H1 (cell line): ENCODE measurements around the gene NEK11. TPM values are rescaled to one million over a fixed set of nuclear protein-coding genes. Genes with fewer than 3 reads are reported as not detected.

Source experiments
- CTCF ChIA-PET: fragments of 300-600 bp; sonication (Branson Sonifier 250); formaldehyde crosslinking; loops from one replicate; lab custom pipeline; 2021; ENCODE audit not compliant: partially characterized antibody; lab: Charles Lee
- POLR2A ChIA-PET: fragments of 300-600 bp; sonication (Branson Sonifier 250); formaldehyde crosslinking; loops from one replicate; lab custom pipeline; 2021; ENCODE audit warnings: inconsistent platforms; ENCODE audit not compliant: partially characterized antibody; lab: Charles Lee
- DNase-seq, 2 experiments: peaks; one replicate each; pipeline versions ENCODE4 v3.0.0 to v3.0.0-alpha.2; 2010 to 2022; ENCODE audit warnings: low spot score in 2 of 2, low read depth in 1 of 2, mixed read lengths in 1 of 2
- FAIRE-seq: peaks from 2 replicates; lab custom pipeline; 2011; peaks lifted over from hg19 to GRCh38; lab: Jason Lieb, UNC
- H2AFZ ChIP-seq: 2 replicates; pipeline ENCODE4 v1.8.1; 2012; ENCODE audit warnings: low read length, inconsistent platforms
- H2AK5ac ChIP-seq: 2 replicates; pipeline ENCODE4 v1.6.1; 2013; ENCODE audit warnings: low read depth, low read length
- H2BK120ac ChIP-seq: replicated peaks from 2 replicates; pipeline ENCODE3; 2013; ENCODE audit warnings: low read depth, low read length, inconsistent platforms
- H2BK12ac ChIP-seq: 2 replicates; pipeline ENCODE4 v1.6.1; 2013; ENCODE audit warnings: low read depth, low read length
- H2BK15ac ChIP-seq: 2 replicates; pipeline ENCODE4 v1.6.1; 2013; ENCODE audit warnings: low read length
- H2BK20ac ChIP-seq: 2 replicates; pipeline ENCODE4 v1.6.1; 2013; ENCODE audit warnings: low read length
- H2BK5ac ChIP-seq: 2 replicates; pipeline ENCODE4 v1.6.1; 2013; ENCODE audit warnings: low read depth, low read length
- H3K14ac ChIP-seq: 2 replicates; pipeline ENCODE4 v1.6.1; 2013; ENCODE audit warnings: inconsistent platforms; ENCODE audit not compliant: insufficient read length
- H3K18ac ChIP-seq: 2 replicates; pipeline ENCODE4 v1.6.1; 2013; ENCODE audit warnings: low read length; ENCODE audit errors: extremely low read depth
- H3K23ac ChIP-seq: 2 replicates; pipeline ENCODE4 v1.6.1; 2013; ENCODE audit warnings: inconsistent platforms; ENCODE audit not compliant: insufficient read length
- H3K23me2 ChIP-seq: 2 replicates; pipeline ENCODE4 v1.6.1; 2013; ENCODE audit warnings: low read depth, low read length
- H3K27ac ChIP-seq: 2 replicates; pipeline ENCODE4 v1.6.1; 2011; ENCODE audit warnings: low read depth, low read length, inconsistent platforms
- H3K27me3 ChIP-seq, 4 experiments: replicated peaks in 1 of 4; 1 replicate in 1 of 4; 2 replicates in 3 of 4; pipeline versions ENCODE4 v1.6.1 to v1.8.1; 2011 to 2013; ENCODE audit warnings: low read length in 3 of 4, mild to moderate bottlenecking in 3 of 4, inconsistent platforms in 2 of 4, mixed read lengths in 2 of 4, moderate library complexity in 1 of 4; ENCODE audit not compliant: control insufficient read depth in 3 of 4, insufficient read depth in 3 of 4; ENCODE audit errors: extremely low read depth in 1 of 4
- H3K36me3 ChIP-seq, 4 experiments: 2 replicates each; pipeline versions ENCODE4 v1.6.1 to v1.8.1; 2011 to 2013; ENCODE audit warnings: mild to moderate bottlenecking in 4 of 4, low read length in 3 of 4, moderate library complexity in 2 of 4, control low read depth in 1 of 4, inconsistent platforms in 1 of 4; ENCODE audit not compliant: insufficient read depth in 4 of 4, control insufficient read depth in 2 of 4
- H3K4ac ChIP-seq: replicated peaks from 2 replicates; pipeline ENCODE3; 2013; ENCODE audit warnings: low read length, low read depth, mixed read lengths, inconsistent platforms; ENCODE audit not compliant: insufficient read length
- H3K4me1 ChIP-seq, 4 experiments: replicated peaks in 1 of 4; 1 replicate in 1 of 4; 2 replicates in 3 of 4; pipeline versions ENCODE4 v1.6.1 to v1.8.1; 2011 to 2013; ENCODE audit warnings: low read length in 3 of 4, inconsistent platforms in 2 of 4, mixed read lengths in 1 of 4; ENCODE audit not compliant: insufficient read depth in 4 of 4, control insufficient read depth in 3 of 4
- H3K4me2 ChIP-seq, 2 experiments: 2 replicates each; pipeline versions ENCODE4 v1.6.1 to v1.8.1; 2011 to 2013; ENCODE audit warnings: low read depth in 2 of 2, low read length in 2 of 2, control low read depth in 1 of 2, inconsistent platforms in 1 of 2, mild to moderate bottlenecking in 1 of 2; ENCODE audit not compliant: insufficient read depth in 1 of 2
- H3K4me3 ChIP-seq, 4 experiments: fragments of 200-600, 300-600 bp in 1 of 4; sonication (generic), shearing (Covaris generic), sonication (Bioruptor Twin) in 1 of 4; 2 replicates each; pipeline versions ENCODE4 v1.5.1 to v1.8.1; 2011 to 2016; ENCODE audit warnings: low read length in 4 of 4, low read depth in 3 of 4, control low read depth in 2 of 4, inconsistent platforms in 2 of 4, mild to moderate bottlenecking in 2 of 4, mixed read lengths in 1 of 4, moderate library complexity in 1 of 4; ENCODE audit not compliant: insufficient read depth in 2 of 4; ENCODE audit errors: extremely low read depth in 1 of 4
- H3K56ac ChIP-seq: replicated peaks from 2 replicates; pipeline ENCODE3; 2013; ENCODE audit warnings: low read depth, mild to moderate bottlenecking, mixed read lengths, low read length, inconsistent platforms; ENCODE audit not compliant: insufficient read length
- H3K79me1 ChIP-seq: 2 replicates; pipeline ENCODE4 v1.6.1; 2013; ENCODE audit warnings: low read depth, low read length, control low read depth
- H3K79me2 ChIP-seq, 2 experiments: 2 replicates each; pipeline versions ENCODE4 v1.6.1 to v1.8.1; 2012 to 2013; ENCODE audit warnings: low read length in 2 of 2, mild to moderate bottlenecking in 2 of 2, inconsistent platforms in 1 of 2; ENCODE audit not compliant: insufficient read depth in 2 of 2, control insufficient read depth in 1 of 2
- H3K9ac ChIP-seq, 4 experiments: replicated peaks in 1 of 4; 1 replicate in 1 of 4; 2 replicates in 3 of 4; pipeline versions ENCODE4 v1.6.1 to v1.8.1; 2011 to 2013; ENCODE audit warnings: low read depth in 3 of 4, low read length in 3 of 4, control low read depth in 2 of 4, mild to moderate bottlenecking in 2 of 4, moderate library complexity in 2 of 4, inconsistent platforms in 1 of 4; ENCODE audit errors: extremely low read depth in 1 of 4
- H3K9me3 ChIP-seq, 2 experiments: 2 replicates each; pipeline versions ENCODE4 v1.6.1 to v1.8.1; 2012 to 2013; ENCODE audit warnings: mild to moderate bottlenecking in 2 of 2, moderate library complexity in 2 of 2, control low read depth in 1 of 2, inconsistent platforms in 1 of 2, low read depth in 1 of 2, low read length in 1 of 2, mixed read lengths in 1 of 2; ENCODE audit not compliant: insufficient read depth in 2 of 2
- H4K20me1 ChIP-seq, 2 experiments: replicated peaks in 1 of 2; 2 replicates each; pipeline versions ENCODE3 to v1.8.1; 2011 to 2013; ENCODE audit warnings: inconsistent platforms in 2 of 2, low read length in 2 of 2, mild to moderate bottlenecking in 1 of 2; ENCODE audit not compliant: insufficient read depth in 2 of 2, control insufficient read depth in 1 of 2
- H4K5ac ChIP-seq: 2 replicates; pipeline ENCODE4 v1.6.1; 2013; ENCODE audit warnings: low read length, low read depth, mixed read lengths, inconsistent platforms; ENCODE audit not compliant: insufficient read length
- H4K8ac ChIP-seq: 2 replicates; pipeline ENCODE4 v1.8.0; 2013; ENCODE audit warnings: mild to moderate bottlenecking, moderate library complexity, low read length, inconsistent platforms; ENCODE audit not compliant: insufficient read depth; ENCODE audit errors: extremely low read depth
- H4K91ac ChIP-seq: replicated peaks from 2 replicates; pipeline ENCODE3; 2013; ENCODE audit warnings: low read length, mixed read lengths, inconsistent platforms; ENCODE audit not compliant: insufficient read length
- CBX8 ChIP-seq: fragments of 300-800, 300-1000 bp; sonication (generic); IDR thresholded peaks from 2 replicates; pipeline ENCODE4 v1.7.1; 2016; ENCODE audit warnings: low read depth, low read length, borderline replicate concordance
- CTCF ChIP-seq, 3 experiments: IDR thresholded peaks; 1 replicate in 2 of 3; 2 replicates in 1 of 3; pipeline versions ENCODE4 v1.5.1 to v1.6.1; 2011; ENCODE audit warnings: low read length in 3 of 3, mild to moderate bottlenecking in 3 of 3, inconsistent platforms in 2 of 3, low read depth in 1 of 3, moderate library complexity in 1 of 3; ENCODE audit not compliant: insufficient read depth in 1 of 3; ENCODE audit errors: control extremely low read depth in 1 of 3
- JUND ChIP-seq: IDR thresholded peaks from 2 replicates; pipeline ENCODE4 v1.6.1; 2011; ENCODE audit warnings: mild to moderate bottlenecking, improper control_type of control experiment, low read length
- NANOG ChIP-seq: IDR thresholded peaks from 2 replicates; pipeline ENCODE4 v1.6.1; 2011; ENCODE audit warnings: low read length, low read depth, mild to moderate bottlenecking, inconsistent platforms; ENCODE audit not compliant: insufficient read depth, poor library complexity, severe bottlenecking
- RAD21 ChIP-seq, 2 experiments: IDR thresholded peaks in 1 of 2; conservative IDR thresholded peaks in 1 of 2; 2 replicates each; pipeline ENCODE4 v1.6.1; 2011; ENCODE audit warnings: low read depth in 2 of 2, low read length in 2 of 2, improper control_type of control experiment in 1 of 2, inconsistent platforms in 1 of 2, mild to moderate bottlenecking in 1 of 2, moderate library complexity in 1 of 2
- RBBP5 ChIP-seq: IDR thresholded peaks from 2 replicates; pipeline ENCODE4 v1.7.1; 2012; ENCODE audit warnings: low read depth, mild to moderate bottlenecking, inconsistent platforms, low read length, moderate library complexity, borderline replicate concordance
- RXRA ChIP-seq: IDR thresholded peaks from 2 replicates; pipeline ENCODE4 v1.6.1; 2011; ENCODE audit warnings: low read depth, mild to moderate bottlenecking, low read length, moderate library complexity; ENCODE audit not compliant: insufficient read depth
- SAP30 ChIP-seq: fragments of 300-600 bp; sonication (generic); IDR thresholded peaks from 2 replicates; pipeline ENCODE4 v1.7.1; 2012; ENCODE audit warnings: low read length, moderate library complexity, mild to moderate bottlenecking, inconsistent platforms; ENCODE audit not compliant: insufficient read depth, insufficient replicate concordance
- SP1 ChIP-seq: IDR thresholded peaks from 2 replicates; pipeline ENCODE4 v1.6.1; 2011; ENCODE audit warnings: low read depth, low read length
- TAF1 ChIP-seq: IDR thresholded peaks from 2 replicates; pipeline ENCODE4 v1.6.1; 2011; ENCODE audit warnings: mild to moderate bottlenecking, low read depth, low read length
- TEAD4 ChIP-seq: IDR thresholded peaks from 2 replicates; pipeline ENCODE4 v1.6.1; 2012; ENCODE audit warnings: low read depth, low read length, inconsistent platforms, mixed read lengths
- WGBS, 2 experiments: shearing (Covaris generic) in 1 of 2; methylation state at CpG; one replicate each; pipeline versions ENCODE4 v1.1.6 to v1.1.7; 2013 to 2015; ENCODE audit warnings: low lambda C conversion rate in 2 of 2, mixed read lengths in 2 of 2, inconsistent platforms in 1 of 2, low coverage in 1 of 2, missing lambda C conversion rate in 1 of 2; ENCODE audit not compliant: insufficient replicate concordance in 2 of 2, insufficient coverage in 1 of 2, insufficient read length in 1 of 2; ENCODE audit errors: extremely low coverage in 1 of 2, missing lambda C conversion rate in 1 of 2; 5-methylcytosine and 5-hydroxymethylcytosine counted together
- polyA plus RNA-seq, 7 experiments: library from polyadenylated mRNA; depleted of rRNA in 3 of 7; stranded (reverse) in 5 of 7; unstranded in 2 of 7; fragments of >200 nt in 5 of 7; fragments of 200-250 nt in 2 of 7; gene quantifications; 1 replicate in 5 of 7; 2 replicates in 1 of 7; 4 replicates in 1 of 7; pipeline versions ENCODE4 v1.2.1 to v1.2.3, GENCODE V29; 2011 to 2013; ENCODE audit warnings: missing spikeins in 2 of 7, mixed read lengths in 2 of 7
- total RNA-seq: library from RNA; stranded (reverse); fragmentation: NEBNext Ultra II Directional; extraction: Animal tissue kit (Norgen Biotek cat#: 25700); gene quantifications from 2 replicates; pipeline ENCODE4 v1.2.1, GENCODE V29; 2021

The NEK11 gene
- total and polyA plus RNA-seq, 2 of the 8 experiments (the other 6 are each of a cell fraction or from before 2014, with no cell fraction given), result 0.60 TPM; not detected in 1

DNA sequence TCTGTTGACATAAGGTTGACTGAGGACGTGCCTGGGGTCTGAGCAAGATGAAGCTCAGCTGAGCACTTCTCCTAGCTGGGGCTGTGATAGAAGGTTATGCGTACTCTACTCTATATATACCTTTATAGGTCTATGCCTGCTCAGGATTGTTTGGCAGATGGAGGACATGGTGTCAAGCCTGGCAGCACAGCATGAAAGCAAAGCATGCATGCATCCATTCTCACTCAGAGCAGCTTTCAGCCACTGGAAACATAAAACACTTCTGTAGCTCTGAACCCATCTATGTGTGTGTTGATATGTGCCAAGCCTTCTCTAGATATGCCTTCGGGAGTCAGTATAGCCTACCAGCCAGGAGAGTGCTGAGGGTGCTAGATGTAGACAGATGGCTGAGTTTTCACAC is 212.6 kb downstream of the NEK11 start:
- H3K36me3 ChIP-seq, result no peaks in the 10 kb centered on the region
- no peak overlapping the region for H2BK5ac ChIP-seq
- H2BK20ac ChIP-seq, result no peak overlapping the region
- H2AFZ ChIP-seq, result no peak overlapping the region
- H3K4me2 ChIP-seq, result no peak overlapping the region
- no peaks in the 10 kb centered on the region for H3K79me2 ChIP-seq
- H3K9me3 ChIP-seq, result no peaks in the 10 kb centered on the region
- H2BK12ac ChIP-seq, result no peak overlapping the region
- H4K20me1 ChIP-seq, result no peaks in the 10 kb centered on the region
- H3K23ac ChIP-seq, result no peak overlapping the region
- no peaks in the 10 kb centered on the region for H3K4me1 ChIP-seq
- H3K14ac ChIP-seq, result no peak overlapping the region
- H4K91ac ChIP-seq, result no peak overlapping the region
- H3K79me1 ChIP-seq, result no peaks in the 10 kb centered on the region
- H3K9ac ChIP-seq, result no peak overlapping the region
- H3K27me3 ChIP-seq, result no peaks in the 10 kb centered on the region
- no peaks in the 10 kb centered on the region; the same call in 1 of the 2 replicates for H3K23me2 ChIP-seq
- 88% methylated on average over 3 of the region's 3 CpGs; no CpG with 5 or more reads in 1 of the 2 experiments for WGBS, 2 experiments
- ChIA-PET CTCF (no interaction called here), POLR2A (no interaction called here)
- no peak overlapping the region for H4K5ac ChIP-seq
- no peak overlapping the region for H3K56ac ChIP-seq
- no peak overlapping the region for H3K18ac ChIP-seq
- TF ChIP-seq RBBP5, result no peak
- TF ChIP-seq RAD21 (IDR thresholded peaks at IDR 0.05 in 1 of 2, conservative IDR thresholded peaks at IDR 0.05 in 1 of 2; ENCODE audit: low read depth in 2 of 2, low read length in 2 of 2), result no peak
- no peak for TF ChIP-seq TAF1
- no peak for TF ChIP-seq SP1
- no peak for TF ChIP-seq RXRA
- TF ChIP-seq CBX8, result no peak
- TF ChIP-seq NANOG, result no peak
- TF ChIP-seq CTCF (IDR thresholded peaks at IDR 0.05; ENCODE audit: control extremely low read depth in 1 of 3, insufficient read depth in 1 of 3, low read depth in 1 of 3, low read length in 3 of 3), result no peak
- no peak for TF ChIP-seq SAP30
- no peak for TF ChIP-seq TEAD4
- no peak for TF ChIP-seq JUND
- FAIRE-seq, result no peak
- H2BK120ac ChIP-seq, result no peak overlapping the region
- no peak overlapping the region for H3K4me3 ChIP-seq
- H4K8ac ChIP-seq, result no peak overlapping the region
- no peak overlapping the region for H2BK15ac ChIP-seq
- no peak for DNase-seq
- no peak overlapping the region for H3K4ac ChIP-seq
- H3K27ac ChIP-seq, result no peak overlapping the region
- no peak overlapping the region for H2AK5ac ChIP-seq
